AG09309 (cell line): ENCODE measurements around the gene MTA3.
"Not testable (repeated sequence)": the region's sequence is repeated elsewhere in the genome, so short reads cannot be mapped to it uniquely, and the experiment has no call there.

Experiments
- DNase-seq: peaks from one replicate; pipeline ENCODE4 v3.0.0-alpha.2; 2010; ENCODE audit warnings: low read depth
- H3K4me3 ChIP-seq: 2 replicates; pipeline ENCODE4 v1.5.1; 2011; ENCODE audit warnings: mild to moderate bottlenecking, low read depth, low read length, moderate library complexity; ENCODE audit not compliant: control insufficient read depth
- TF ChIP-seq, protein P1 (sequence below): IDR thresholded peaks from 2 replicates; pipeline ENCODE4 v1.5.1; 2011; ENCODE audit warnings: mild to moderate bottlenecking, low read depth, low read length, inconsistent platforms; ENCODE audit not compliant: insufficient read depth, control insufficient read depth; ENCODE audit errors: missing control alignments

MTA3 gene

DNA sequence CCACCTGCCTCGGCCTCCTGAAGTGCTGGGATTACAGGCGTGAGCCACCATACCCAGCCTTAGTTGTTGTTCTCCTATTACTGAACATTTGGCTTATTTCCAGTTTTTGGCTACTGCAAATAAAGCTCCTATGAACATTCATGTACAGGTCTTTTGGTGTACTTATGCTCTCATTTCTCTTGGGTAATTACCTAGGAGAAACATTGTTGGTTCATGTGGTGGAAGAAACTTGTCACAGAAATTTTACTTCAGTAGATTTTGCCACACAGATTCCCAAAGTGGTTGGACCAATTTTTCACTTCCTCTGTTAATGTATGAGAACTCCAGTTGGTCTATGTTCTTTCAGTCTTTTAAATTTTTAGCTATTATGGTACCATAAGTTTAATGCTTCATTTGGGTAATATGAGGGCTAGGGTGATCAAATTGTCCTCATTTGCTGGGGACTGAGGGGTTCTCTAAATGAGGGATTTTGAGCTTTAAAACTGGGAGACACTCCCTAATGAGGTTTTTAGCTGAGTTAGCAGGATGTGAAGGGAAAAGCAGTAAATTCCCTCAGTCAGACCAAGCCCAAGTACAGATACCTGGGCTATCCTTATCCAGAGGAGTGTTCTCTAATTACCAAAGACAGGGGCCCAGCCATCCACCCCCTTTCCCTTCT lies 33.9 kb downstream of the MTA3 start:
- no peak overlapping the region for H3K4me3 ChIP-seq
- DNase-seq, result no peak
- TF ChIP-seq, protein P1, sequence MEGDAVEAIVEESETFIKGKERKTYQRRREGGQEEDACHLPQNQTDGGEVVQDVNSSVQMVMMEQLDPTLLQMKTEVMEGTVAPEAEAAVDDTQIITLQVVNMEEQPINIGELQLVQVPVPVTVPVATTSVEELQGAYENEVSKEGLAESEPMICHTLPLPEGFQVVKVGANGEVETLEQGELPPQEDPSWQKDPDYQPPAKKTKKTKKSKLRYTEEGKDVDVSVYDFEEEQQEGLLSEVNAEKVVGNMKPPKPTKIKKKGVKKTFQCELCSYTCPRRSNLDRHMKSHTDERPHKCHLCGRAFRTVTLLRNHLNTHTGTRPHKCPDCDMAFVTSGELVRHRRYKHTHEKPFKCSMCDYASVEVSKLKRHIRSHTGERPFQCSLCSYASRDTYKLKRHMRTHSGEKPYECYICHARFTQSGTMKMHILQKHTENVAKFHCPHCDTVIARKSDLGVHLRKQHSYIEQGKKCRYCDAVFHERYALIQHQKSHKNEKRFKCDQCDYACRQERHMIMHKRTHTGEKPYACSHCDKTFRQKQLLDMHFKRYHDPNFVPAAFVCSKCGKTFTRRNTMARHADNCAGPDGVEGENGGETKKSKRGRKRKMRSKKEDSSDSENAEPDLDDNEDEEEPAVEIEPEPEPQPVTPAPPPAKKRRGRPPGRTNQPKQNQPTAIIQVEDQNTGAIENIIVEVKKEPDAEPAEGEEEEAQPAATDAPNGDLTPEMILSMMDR, result no peak

- TF ChIP-seq, protein P1, result no peak
- no peak overlapping the region for H3K4me3 ChIP-seq
- no peak for DNase-seq
Observed at GRCh38 chr2:42602876-42603219, 34.4 kb downstream of the MTA3 start.

GRCh38 chr2:42604341-42604867 lies 36.0 kb downstream of the MTA3 start:
- H3K4me3 ChIP-seq, DNase-seq: not testable (repeated sequence)

DNA sequence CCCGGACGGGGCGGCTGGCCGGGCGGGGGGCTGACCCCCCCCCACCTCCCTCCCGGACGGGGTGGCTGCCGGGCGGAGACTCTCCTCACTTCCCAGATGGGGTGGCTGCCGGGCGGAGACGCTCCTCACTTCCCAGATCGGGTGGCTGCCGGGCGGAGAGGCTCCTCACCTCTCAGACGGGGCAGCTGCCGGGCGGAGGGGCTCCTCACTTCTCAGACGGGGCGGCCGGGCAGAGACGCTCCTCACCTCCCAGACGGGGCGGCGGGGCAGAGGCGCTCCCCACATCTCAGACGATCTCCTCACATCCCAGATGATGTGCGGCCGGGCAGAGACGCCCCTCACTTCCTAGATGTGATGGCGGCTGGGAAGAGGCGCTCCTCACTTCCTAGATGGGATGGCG lies 37.7 kb downstream of the MTA3 start:
- H3K4me3 ChIP-seq, DNase-seq: not testable (repeated sequence)

DNA sequence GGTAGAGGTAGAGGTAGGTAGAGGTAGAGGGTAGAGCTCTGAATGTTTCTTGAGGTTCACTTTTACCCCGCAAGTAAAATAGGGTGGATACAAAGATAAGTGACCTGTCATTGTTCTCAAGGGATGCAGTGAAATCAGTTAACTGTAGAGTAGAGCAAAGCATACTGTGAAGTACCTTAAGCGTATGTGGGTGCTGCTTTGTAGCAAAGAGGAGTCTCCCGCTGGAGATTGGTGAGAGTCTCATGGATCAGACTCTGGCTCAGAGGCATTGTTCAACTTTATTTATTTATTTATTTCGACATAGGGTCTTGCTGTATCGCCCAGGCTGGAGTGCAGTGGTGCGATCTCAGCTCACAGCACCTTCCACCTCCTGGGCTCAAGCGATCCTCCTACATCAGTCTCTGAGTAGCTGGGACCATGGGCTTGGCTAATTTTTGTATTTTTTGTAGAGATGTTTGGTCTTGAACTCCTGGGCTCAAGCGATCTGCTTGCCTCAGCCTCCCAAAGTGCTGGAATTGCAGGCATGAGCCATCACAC lies 38.7 kb downstream of the MTA3 start:
- TF ChIP-seq, protein P1, result no peak
- H3K4me3 ChIP-seq, result no peak overlapping the region
- DNase-seq, result no peak

- no peak overlapping the region for H3K4me3 ChIP-seq
- no peak for DNase-seq
- TF ChIP-seq, protein P1, result no peak
Observed at GRCh38 chr2:42613281-42614064, 45.0 kb downstream of the MTA3 start.

- DNase-seq, result no peak
- no peak overlapping the region for H3K4me3 ChIP-seq
- TF ChIP-seq, protein P1, result no peak
Observed at GRCh38 chr2:42614838-42615237, 46.4 kb downstream of the MTA3 start.
